ENCODE results near the gene RIOX2. TPM values are rescaled to one million over a fixed set of nuclear protein-coding genes. Genes with fewer than 3 reads are reported as not detected.

RIOX2 gene
- total RNA-seq, 1 donor from 2014 or later, result 10.4 TPM

DNA sequence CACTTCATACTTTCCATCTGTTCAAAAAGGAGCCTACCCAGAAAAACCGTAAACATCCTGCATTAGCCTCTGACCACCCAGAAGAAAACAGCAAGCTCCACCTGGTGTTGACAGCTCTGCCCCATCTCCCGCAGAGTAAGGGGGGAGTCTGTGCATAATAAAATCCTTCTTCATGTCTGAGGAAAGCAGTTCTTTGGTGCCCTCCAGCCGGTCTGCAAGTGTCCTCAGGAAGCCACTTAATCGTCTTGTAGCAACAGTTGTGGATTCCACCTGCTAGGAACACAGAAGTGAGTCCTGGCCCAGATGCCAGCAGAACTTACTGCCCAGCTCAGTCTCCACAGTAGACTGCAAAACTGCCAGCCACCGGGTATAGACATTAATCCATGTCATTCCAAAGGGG lies 22.5 kb downstream of the RIOX2 start:
- DNase-seq (ENCODE audit: low spot score), result no peak
- Histone ChIP-seq H3K36me3 (peaks cover 4% of the 10 kb centered on the region), H3K9ac (no peak overlapping the region), H3K9me3 (ENCODE audit: low read depth) (no peaks in the 10 kb centered on the region), H3F3A (ENCODE audit: low read depth) (no peaks in the 10 kb centered on the region), H4K20me1 (ENCODE audit: low read depth) (no peaks in the 10 kb centered on the region), H3K4me3 (no peak overlapping the region), H3K27ac (no peak overlapping the region), H3K4me2 (no peak overlapping the region), H3K27me3 (no peaks in the 10 kb centered on the region), H2AFZ (replicated peaks) (no peak overlapping the region), H3K4me1 (no peaks in the 10 kb centered on the region), H3K79me2 (ENCODE audit: low read depth) (no peaks in the 10 kb centered on the region)
- TF ChIP-seq, protein P1, sequence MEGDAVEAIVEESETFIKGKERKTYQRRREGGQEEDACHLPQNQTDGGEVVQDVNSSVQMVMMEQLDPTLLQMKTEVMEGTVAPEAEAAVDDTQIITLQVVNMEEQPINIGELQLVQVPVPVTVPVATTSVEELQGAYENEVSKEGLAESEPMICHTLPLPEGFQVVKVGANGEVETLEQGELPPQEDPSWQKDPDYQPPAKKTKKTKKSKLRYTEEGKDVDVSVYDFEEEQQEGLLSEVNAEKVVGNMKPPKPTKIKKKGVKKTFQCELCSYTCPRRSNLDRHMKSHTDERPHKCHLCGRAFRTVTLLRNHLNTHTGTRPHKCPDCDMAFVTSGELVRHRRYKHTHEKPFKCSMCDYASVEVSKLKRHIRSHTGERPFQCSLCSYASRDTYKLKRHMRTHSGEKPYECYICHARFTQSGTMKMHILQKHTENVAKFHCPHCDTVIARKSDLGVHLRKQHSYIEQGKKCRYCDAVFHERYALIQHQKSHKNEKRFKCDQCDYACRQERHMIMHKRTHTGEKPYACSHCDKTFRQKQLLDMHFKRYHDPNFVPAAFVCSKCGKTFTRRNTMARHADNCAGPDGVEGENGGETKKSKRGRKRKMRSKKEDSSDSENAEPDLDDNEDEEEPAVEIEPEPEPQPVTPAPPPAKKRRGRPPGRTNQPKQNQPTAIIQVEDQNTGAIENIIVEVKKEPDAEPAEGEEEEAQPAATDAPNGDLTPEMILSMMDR (IDR thresholded peaks at IDR 0.05), result no peak
- no peak for TF ChIP-seq EZH2 (IDR thresholded peaks at IDR 0.05)
- TF ChIP-seq EZH2phosphoT487 (IDR thresholded peaks at IDR 0.05), result no peak
- no peaks in the 10 kb centered on the region for H3K27me3 Mint-ChIP-seq (ENCODE audit: insufficient read depth, low read depth)
- H3K27ac Mint-ChIP-seq, result no peak overlapping the region
- no peaks in the 10 kb centered on the region for H3K9me3 Mint-ChIP-seq
- peaks cover 19% of the 10 kb centered on the region for H3K36me3 Mint-ChIP-seq
- H3K4me3 Mint-ChIP-seq, result no peak overlapping the region
- no peaks in the 10 kb centered on the region for H3K4me1 Mint-ChIP-seq

DNA sequence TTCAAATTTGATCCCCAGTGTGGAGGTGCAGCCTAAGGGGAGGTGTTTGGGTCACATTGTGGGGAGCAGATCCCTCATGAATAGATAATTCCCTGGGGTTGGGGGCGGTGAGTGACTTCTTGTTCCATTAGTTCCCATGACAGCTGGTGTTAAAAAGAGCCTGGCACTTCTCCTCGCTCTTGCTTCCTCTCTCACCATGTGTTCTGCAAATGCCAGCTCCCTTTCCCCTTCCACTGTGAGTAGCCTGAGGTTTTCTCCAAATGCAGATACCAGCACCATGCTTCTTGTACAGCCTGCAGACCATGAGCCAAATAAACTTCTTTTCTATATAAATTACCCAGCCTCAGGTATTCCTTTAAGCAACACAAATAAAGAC lies 23.1 kb downstream of the RIOX2 start:
- peaks cover 9% of the 10 kb centered on the region for H3K36me3 ChIP-seq
- H3K79me2 ChIP-seq (ENCODE audit: low read depth), result no peaks in the 10 kb centered on the region
- H3K4me1 Mint-ChIP-seq, result no peaks in the 10 kb centered on the region
- H3K4me2 ChIP-seq, result no peak overlapping the region
- H3K27ac Mint-ChIP-seq, result no peak overlapping the region
- no peak overlapping the region for H3K9ac ChIP-seq
- no peaks in the 10 kb centered on the region for H3K27me3 ChIP-seq
- no peaks in the 10 kb centered on the region for H3F3A ChIP-seq (ENCODE audit: low read depth)
- no peaks in the 10 kb centered on the region for H3K4me1 ChIP-seq
- no peak overlapping the region for H2AFZ ChIP-seq (replicated peaks)
- peaks cover 19% of the 10 kb centered on the region for H3K36me3 Mint-ChIP-seq
- no peaks in the 10 kb centered on the region for H3K9me3 ChIP-seq (ENCODE audit: low read depth)
- DNase-seq (ENCODE audit: low spot score), result no peak
- no peak overlapping the region for H3K4me3 ChIP-seq
- no peaks in the 10 kb centered on the region for H3K27me3 Mint-ChIP-seq (ENCODE audit: insufficient read depth, low read depth)
- no peak overlapping the region for H3K27ac ChIP-seq
- no peak overlapping the region for H3K4me3 Mint-ChIP-seq
- H4K20me1 ChIP-seq (ENCODE audit: low read depth), result no peaks in the 10 kb centered on the region
- H3K9me3 Mint-ChIP-seq, result no peaks in the 10 kb centered on the region
- TF ChIP-seq EZH2phosphoT487 (IDR thresholded peaks at IDR 0.05) (no peak), EZH2 (IDR thresholded peaks at IDR 0.05) (no peak)
- TF ChIP-seq, protein P1 (IDR thresholded peaks at IDR 0.05), result no peak

DNA sequence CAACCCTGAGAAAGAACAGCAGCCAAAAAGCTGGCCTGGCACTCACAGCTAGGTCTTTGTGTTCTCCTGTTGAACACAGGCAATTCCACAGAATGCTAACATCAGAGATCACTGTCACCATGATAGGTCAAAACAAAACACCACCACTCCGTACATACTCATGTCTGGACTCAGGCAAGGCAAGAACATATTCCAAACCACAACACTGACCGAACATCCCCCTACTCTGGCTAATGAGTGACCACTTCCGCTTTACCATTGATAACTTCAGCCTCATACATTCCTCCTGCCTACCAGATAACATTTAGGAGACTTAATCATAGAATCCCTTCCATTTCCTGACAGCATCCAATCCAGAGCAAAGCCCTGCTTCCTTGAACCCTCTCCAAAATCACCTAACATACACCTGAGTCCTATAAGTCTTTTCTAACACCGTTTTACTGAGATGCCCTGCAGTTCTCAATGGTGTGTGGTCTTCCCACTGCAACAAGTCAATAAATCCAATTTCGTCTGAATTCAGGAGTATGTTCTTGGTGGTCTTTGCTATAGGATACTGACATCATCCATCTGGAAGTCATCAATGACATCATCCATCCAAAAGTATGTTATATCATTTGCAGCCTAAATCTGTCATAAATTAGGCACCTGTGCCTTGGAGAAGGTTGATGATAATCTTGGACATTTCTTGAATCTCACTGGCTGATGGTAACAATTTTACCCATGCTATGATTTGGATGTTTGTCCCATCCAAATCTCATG lies 23.7 kb downstream of the RIOX2 start:
- TF ChIP-seq EZH2phosphoT487 (IDR thresholded peaks at IDR 0.05) (no peak), EZH2 (IDR thresholded peaks at IDR 0.05) (no peak)
- TF ChIP-seq, protein P1 (IDR thresholded peaks at IDR 0.05), result no peak
- Mint-ChIP-seq H3K27ac (no peak overlapping the region), H3K36me3 (peaks cover 19% of the 10 kb centered on the region), H3K4me3 (no peak overlapping the region), H3K9me3 (no peaks in the 10 kb centered on the region), H3K4me1 (no peaks in the 10 kb centered on the region), H3K27me3 (ENCODE audit: insufficient read depth, low read depth) (no peaks in the 10 kb centered on the region)
- Histone ChIP-seq H3F3A (ENCODE audit: low read depth) (no peaks in the 10 kb centered on the region), H3K79me2 (ENCODE audit: low read depth) (no peaks in the 10 kb centered on the region), H3K4me2 (no peak overlapping the region), H3K27ac (no peak overlapping the region), H3K36me3 (peaks cover 10% of the 10 kb centered on the region), H3K4me3 (no peak overlapping the region), H3K9ac (no peak overlapping the region), H3K27me3 (no peaks in the 10 kb centered on the region), H3K4me1 (no peaks in the 10 kb centered on the region), H3K9me3 (ENCODE audit: low read depth) (no peaks in the 10 kb centered on the region), H4K20me1 (ENCODE audit: low read depth) (no peaks in the 10 kb centered on the region), H2AFZ (replicated peaks) (no peak overlapping the region)
- no peak for DNase-seq (ENCODE audit: low spot score)
